HepG2 (cell line): ENCODE data around the gene ZSCAN32. TPM values are rescaled to one million over a fixed set of nuclear protein-coding genes. Genes with fewer than 3 reads are reported as not detected.
A peak's percentile ranks its signal among the peaks of the same experiment; 100 is the strongest.

Experiments used
- ADNP ChIP-seq: sonication (generic); formaldehyde crosslinking; IDR thresholded peaks from 2 replicates; pipeline ENCODE4 v1.4.0; 2020; ENCODE audit warnings: missing genetic modification reagents
- AHR ChIP-seq: IDR thresholded peaks from 2 replicates; pipeline ENCODE4 v1.6.1; 2018; ENCODE audit warnings: missing genetic modification reagents, missing compliant biosample characterization
- BHLHE40 ChIP-seq: IDR thresholded peaks from 2 replicates; pipeline ENCODE4 v1.6.1; 2011; ENCODE audit warnings: low read length, improper control_type of control experiment
- ELF4 ChIP-seq: sonication (generic); formaldehyde crosslinking; IDR thresholded peaks from 2 replicates; pipeline ENCODE4 v1.5.0; 2020; ENCODE audit warnings: missing genetic modification reagents, mild to moderate bottlenecking, moderate library complexity, borderline replicate concordance
- ERF ChIP-seq: IDR thresholded peaks from 2 replicates; pipeline ENCODE4 v1.6.1; 2018; ENCODE audit warnings: missing biosample characterization, missing genetic modification reagents
- HOXA9 ChIP-seq: sonication (generic); formaldehyde crosslinking; IDR thresholded peaks from 2 replicates; pipeline ENCODE4 v1.8.1; 2022; ENCODE audit warnings: missing genetic modification reagents, mild to moderate bottlenecking, moderate library complexity, borderline replicate concordance
- JARID2 ChIP-seq: sonication (generic); formaldehyde crosslinking; IDR thresholded peaks from 2 replicates; pipeline ENCODE4 v1.8.1; 2023; ENCODE audit warnings: missing genetic modification reagents, inconsistent platforms; ENCODE audit not compliant: insufficient replicate concordance
- KLF6 ChIP-seq: IDR thresholded peaks from 2 replicates; pipeline ENCODE4 v1.8.0; 2016; ENCODE audit warnings: missing biosample characterization, missing genetic modification reagents
- NFE2L1 ChIP-seq: sonication (generic); formaldehyde crosslinking; IDR thresholded peaks from 2 replicates; pipeline ENCODE4 v1.4.0; 2020; ENCODE audit warnings: missing genetic modification reagents, mild to moderate bottlenecking, borderline replicate concordance
- NFE2L2 ChIP-seq: fragments of 150-350 bp; IDR thresholded peaks from 2 replicates; pipeline ENCODE4 v1.6.1; 2014; ENCODE audit warnings: low read length
- NFYB ChIP-seq: sonication (generic); formaldehyde crosslinking; IDR thresholded peaks from 2 replicates; pipeline ENCODE4 v1.4.0; 2020; ENCODE audit warnings: missing genetic modification reagents
- RFX5 ChIP-seq: IDR thresholded peaks from 2 replicates; pipeline ENCODE4 v1.6.1; 2011; ENCODE audit warnings: low read depth, low read length, improper control_type of control experiment
- SMAD3 ChIP-seq: sonication (generic); formaldehyde crosslinking; IDR thresholded peaks from 2 replicates; pipeline ENCODE4 v1.4.0; 2020; ENCODE audit warnings: missing genetic modification reagents
- TBX2 ChIP-seq: sonication (generic); formaldehyde crosslinking; IDR thresholded peaks from 2 replicates; pipeline ENCODE4 v1.5.0; 2020; ENCODE audit warnings: missing genetic modification reagents, mild to moderate bottlenecking, borderline replicate concordance
- THYN1 ChIP-seq: sonication (generic); formaldehyde crosslinking; IDR thresholded peaks from 2 replicates; pipeline ENCODE4 v1.8.1; 2023; ENCODE audit warnings: low read depth, mild to moderate bottlenecking, moderate library complexity, missing genetic modification reagents, borderline replicate concordance
- XBP1 ChIP-seq: sonication (generic); formaldehyde crosslinking; IDR thresholded peaks from 2 replicates; pipeline ENCODE4 v1.5.0; 2020; ENCODE audit warnings: missing genetic modification reagents
- YEATS4 ChIP-seq: sonication (generic); formaldehyde crosslinking; IDR thresholded peaks from 2 replicates; pipeline ENCODE4 v1.4.0; 2020; ENCODE audit warnings: missing genetic modification reagents, borderline replicate concordance
- ZNF777 ChIP-seq: sonication (generic); formaldehyde crosslinking; IDR thresholded peaks from 2 replicates; pipeline ENCODE4 v1.4.0; 2020; ENCODE audit warnings: missing genetic modification reagents
- polyA plus RNA-seq, 8 experiments: library from polyadenylated mRNA; depleted of rRNA in 3 of 8; stranded (reverse) in 7 of 8; unstranded in 1 of 8; fragments of >200 nt; fragmentation: Illumina TruSeq in 4 of 8; extraction: Trizol in 4 of 8; gene quantifications; 2 replicates each; pipeline versions ENCODE4 v1.2.1 to v1.2.3, GENCODE V29; 2011 to 2016; ENCODE audit warnings: low read depth in 4 of 8, missing spikeins in 1 of 8, mixed read lengths in 1 of 8; ENCODE audit not compliant: insufficient read depth in 1 of 8
- total RNA-seq, 5 experiments: library from RNA; depleted of rRNA; stranded (reverse); fragments of >200 nt; fragmentation: Illumina TruSeq; extraction: Trizol; gene quantifications; 2 replicates each; pipeline ENCODE4 v1.2.3, GENCODE V29; 2016; ENCODE audit warnings: low read depth in 1 of 5
- TF ChIP-seq, protein P1 (sequence below): sonication (generic); formaldehyde crosslinking; IDR thresholded peaks from 2 replicates; pipeline ENCODE4 v1.4.0; 2020; ENCODE audit warnings: low read depth, mild to moderate bottlenecking, missing genetic modification reagents
- TF ChIP-seq, protein P2 (sequence below): sonication (generic); formaldehyde crosslinking; IDR thresholded peaks from 2 replicates; pipeline ENCODE4 v1.8.1; 2023; ENCODE audit warnings: mild to moderate bottlenecking, missing genetic modification reagents
- TF ChIP-seq, protein P3 (sequence below): conservative IDR thresholded peaks from 2 replicates; pipeline ENCODE4 v1.6.1; 2018; ENCODE audit warnings: missing genetic modification reagents
- TF ChIP-seq, protein P4 (sequence below): sonication (generic); formaldehyde crosslinking; IDR thresholded peaks from 2 replicates; pipeline ENCODE4 v1.4.0; 2020; ENCODE audit warnings: missing genetic modification reagents
- TF ChIP-seq, protein P5 (sequence below): sonication (generic); formaldehyde crosslinking; IDR thresholded peaks from 2 replicates; pipeline ENCODE4 v1.4.0; 2020; ENCODE audit warnings: missing genetic modification reagents
- TF ChIP-seq, protein P6 (sequence below): sonication (generic); formaldehyde crosslinking; IDR thresholded peaks from 2 replicates; pipeline ENCODE4 v1.8.1; 2023; ENCODE audit warnings: missing genetic modification reagents, mild to moderate bottlenecking, borderline replicate concordance

ZSCAN32 gene
- total and polyA plus RNA-seq, 2 of the 13 experiments (the other 11 are each of a cell fraction or from before 2014, with no cell fraction given), result 10.7 to 12.8 TPM

DNA sequence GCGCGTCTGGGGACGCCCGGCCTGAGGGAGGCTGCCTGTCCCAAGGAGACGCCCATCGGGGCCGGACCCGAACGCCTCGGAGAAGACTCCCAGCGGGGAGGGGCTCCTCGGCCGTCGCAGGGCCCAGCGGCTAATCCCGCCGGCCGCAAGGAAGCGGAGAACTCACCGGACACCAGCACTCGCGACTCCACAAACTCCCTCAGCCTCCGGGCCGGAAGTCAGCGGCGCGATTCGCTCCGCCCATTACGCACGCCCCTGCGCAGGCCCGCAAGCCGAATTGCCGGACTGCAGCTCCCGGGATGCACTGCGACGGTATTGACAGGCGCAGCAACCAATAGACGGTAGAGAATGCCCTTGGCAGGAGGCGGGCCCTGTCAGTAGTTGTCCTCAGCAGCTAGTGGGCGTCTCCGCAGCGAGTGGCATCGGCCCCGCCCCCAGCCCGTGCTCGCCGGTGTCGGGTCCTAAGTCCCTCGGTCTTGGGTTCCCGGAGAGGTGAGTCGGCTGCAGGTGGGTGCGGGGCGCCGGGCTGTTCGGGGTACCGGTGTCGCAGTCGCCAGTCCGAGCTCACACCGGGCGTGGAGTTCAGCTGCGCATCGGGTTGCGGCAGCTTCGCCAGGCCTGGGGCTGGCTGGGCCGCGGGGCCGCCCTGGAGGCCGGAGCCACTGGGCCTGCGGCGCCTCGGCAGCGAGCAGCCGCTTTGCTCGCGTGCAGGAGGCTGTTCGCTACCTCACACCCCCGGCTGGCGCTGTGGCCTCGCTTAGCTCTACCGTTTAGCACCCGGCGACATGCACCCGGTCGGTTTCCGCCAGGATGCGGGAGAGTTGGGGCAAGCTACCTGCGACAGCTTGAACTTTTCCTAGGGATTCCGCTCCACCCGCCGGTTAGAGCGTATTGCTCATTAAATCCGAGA lies at the start of gene ZSCAN32, which contains the start of gene ZNF174 (continued):
- TF ChIP-seq, protein P1, sequence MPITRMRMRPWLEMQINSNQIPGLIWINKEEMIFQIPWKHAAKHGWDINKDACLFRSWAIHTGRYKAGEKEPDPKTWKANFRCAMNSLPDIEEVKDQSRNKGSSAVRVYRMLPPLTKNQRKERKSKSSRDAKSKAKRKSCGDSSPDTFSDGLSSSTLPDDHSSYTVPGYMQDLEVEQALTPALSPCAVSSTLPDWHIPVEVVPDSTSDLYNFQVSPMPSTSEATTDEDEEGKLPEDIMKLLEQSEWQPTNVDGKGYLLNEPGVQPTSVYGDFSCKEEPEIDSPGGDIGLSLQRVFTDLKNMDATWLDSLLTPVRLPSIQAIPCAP (CRISPR knock-in tag), result no peak
- TF ChIP-seq ERF (CRISPR knock-in tag), result peak; percentile 75
- TF ChIP-seq AHR (CRISPR knock-in tag), result peak; percentile 43
- TF ChIP-seq NFE2L1 (CRISPR knock-in tag), result no peak
- TF ChIP-seq RFX5, result no peak
- TF ChIP-seq, protein P2, sequence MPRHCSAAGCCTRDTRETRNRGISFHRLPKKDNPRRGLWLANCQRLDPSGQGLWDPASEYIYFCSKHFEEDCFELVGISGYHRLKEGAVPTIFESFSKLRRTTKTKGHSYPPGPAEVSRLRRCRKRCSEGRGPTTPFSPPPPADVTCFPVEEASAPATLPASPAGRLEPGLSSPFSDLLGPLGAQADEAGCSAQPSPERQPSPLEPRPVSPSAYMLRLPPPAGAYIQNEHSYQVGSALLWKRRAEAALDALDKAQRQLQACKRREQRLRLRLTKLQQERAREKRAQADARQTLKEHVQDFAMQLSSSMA (CRISPR knock-in tag), result no peak; the same call in 1 of the 2 replicates
- TF ChIP-seq XBP1 (CRISPR knock-in tag), result no peak
- no peak for TF ChIP-seq ADNP
- TF ChIP-seq THYN1, result no peak
- peak; percentile 63; the same call in 1 of the 2 replicates for TF ChIP-seq ZNF777
- peak; percentile 88; the same call in 1 of the 2 replicates for TF ChIP-seq KLF6 (CRISPR knock-in tag)
- TF ChIP-seq YEATS4 (CRISPR knock-in tag), result peak; percentile 74; the same call in 1 of the 2 replicates
- no peak; the same call in 1 of the 2 replicates for TF ChIP-seq SMAD3 (CRISPR knock-in tag)
- TF ChIP-seq JARID2 (CRISPR knock-in tag), result no peak
- peak; percentile 97 for TF ChIP-seq NFYB (CRISPR knock-in tag)
- TF ChIP-seq, protein P3, sequence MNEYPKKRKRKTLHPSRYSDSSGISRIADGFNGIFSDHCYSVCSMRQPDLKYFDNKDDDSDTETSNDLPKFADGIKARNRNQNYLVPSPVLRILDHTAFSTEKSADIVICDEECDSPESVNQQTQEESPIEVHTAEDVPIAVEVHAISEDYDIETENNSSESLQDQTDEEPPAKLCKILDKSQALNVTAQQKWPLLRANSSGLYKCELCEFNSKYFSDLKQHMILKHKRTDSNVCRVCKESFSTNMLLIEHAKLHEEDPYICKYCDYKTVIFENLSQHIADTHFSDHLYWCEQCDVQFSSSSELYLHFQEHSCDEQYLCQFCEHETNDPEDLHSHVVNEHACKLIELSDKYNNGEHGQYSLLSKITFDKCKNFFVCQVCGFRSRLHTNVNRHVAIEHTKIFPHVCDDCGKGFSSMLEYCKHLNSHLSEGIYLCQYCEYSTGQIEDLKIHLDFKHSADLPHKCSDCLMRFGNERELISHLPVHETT (CRISPR knock-in tag), result peak; percentile 94
- TF ChIP-seq, protein P4, sequence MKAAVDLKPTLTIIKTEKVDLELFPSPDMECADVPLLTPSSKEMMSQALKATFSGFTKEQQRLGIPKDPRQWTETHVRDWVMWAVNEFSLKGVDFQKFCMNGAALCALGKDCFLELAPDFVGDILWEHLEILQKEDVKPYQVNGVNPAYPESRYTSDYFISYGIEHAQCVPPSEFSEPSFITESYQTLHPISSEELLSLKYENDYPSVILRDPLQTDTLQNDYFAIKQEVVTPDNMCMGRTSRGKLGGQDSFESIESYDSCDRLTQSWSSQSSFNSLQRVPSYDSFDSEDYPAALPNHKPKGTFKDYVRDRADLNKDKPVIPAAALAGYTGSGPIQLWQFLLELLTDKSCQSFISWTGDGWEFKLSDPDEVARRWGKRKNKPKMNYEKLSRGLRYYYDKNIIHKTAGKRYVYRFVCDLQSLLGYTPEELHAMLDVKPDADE, result no peak
- TF ChIP-seq HOXA9, result no peak
- TF ChIP-seq ELF4 (CRISPR knock-in tag), result peak; percentile 78
- TF ChIP-seq NFE2L2, result no peak
- TF ChIP-seq TBX2 (CRISPR knock-in tag), result peak; percentile 95
- TF ChIP-seq, protein P5, sequence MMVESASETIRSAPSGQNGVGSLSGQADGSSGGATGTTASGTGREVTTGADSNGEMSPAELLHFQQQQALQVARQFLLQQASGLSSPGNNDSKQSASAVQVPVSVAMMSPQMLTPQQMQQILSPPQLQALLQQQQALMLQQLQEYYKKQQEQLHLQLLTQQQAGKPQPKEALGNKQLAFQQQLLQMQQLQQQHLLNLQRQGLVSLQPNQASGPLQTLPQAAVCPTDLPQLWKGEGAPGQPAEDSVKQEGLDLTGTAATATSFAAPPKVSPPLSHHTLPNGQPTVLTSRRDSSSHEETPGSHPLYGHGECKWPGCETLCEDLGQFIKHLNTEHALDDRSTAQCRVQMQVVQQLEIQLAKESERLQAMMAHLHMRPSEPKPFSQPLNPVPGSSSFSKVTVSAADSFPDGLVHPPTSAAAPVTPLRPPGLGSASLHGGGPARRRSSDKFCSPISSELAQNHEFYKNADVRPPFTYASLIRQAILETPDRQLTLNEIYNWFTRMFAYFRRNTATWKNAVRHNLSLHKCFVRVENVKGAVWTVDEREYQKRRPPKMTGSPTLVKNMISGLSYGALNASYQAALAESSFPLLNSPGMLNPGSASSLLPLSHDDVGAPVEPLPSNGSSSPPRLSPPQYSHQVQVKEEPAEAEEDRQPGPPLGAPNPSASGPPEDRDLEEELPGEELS (CRISPR knock-in tag), result peak; percentile 34; the same call in 1 of the 2 replicates
- peak; percentile 82 for TF ChIP-seq BHLHE40
- TF ChIP-seq, protein P6, sequence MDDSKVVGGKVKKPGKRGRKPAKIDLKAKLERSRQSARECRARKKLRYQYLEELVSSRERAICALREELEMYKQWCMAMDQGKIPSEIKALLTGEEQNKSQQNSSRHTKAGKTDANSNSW (CRISPR knock-in tag), result 0 out of 2 replicates have a peak, but pooled peaks have one; percentile 65
